Measurements from ENCODE around the gene PLCD4.

The PLCD4 gene

GRCh38 chr2:218659258-218659987 is 51.7 kb downstream of the PLCD4 start, which contains the start of the genes BCS1L and ZNF142:
BCS1L (plus strand) TSS chr2:218659683; CDS start chr2:218660988, 1,305 bp downstream.
ZNF142 (minus strand) TSS chr2:218659623; CDS start chr2:218656429, 3,194 bp downstream.
- TF ChIP-seq, protein P1, sequence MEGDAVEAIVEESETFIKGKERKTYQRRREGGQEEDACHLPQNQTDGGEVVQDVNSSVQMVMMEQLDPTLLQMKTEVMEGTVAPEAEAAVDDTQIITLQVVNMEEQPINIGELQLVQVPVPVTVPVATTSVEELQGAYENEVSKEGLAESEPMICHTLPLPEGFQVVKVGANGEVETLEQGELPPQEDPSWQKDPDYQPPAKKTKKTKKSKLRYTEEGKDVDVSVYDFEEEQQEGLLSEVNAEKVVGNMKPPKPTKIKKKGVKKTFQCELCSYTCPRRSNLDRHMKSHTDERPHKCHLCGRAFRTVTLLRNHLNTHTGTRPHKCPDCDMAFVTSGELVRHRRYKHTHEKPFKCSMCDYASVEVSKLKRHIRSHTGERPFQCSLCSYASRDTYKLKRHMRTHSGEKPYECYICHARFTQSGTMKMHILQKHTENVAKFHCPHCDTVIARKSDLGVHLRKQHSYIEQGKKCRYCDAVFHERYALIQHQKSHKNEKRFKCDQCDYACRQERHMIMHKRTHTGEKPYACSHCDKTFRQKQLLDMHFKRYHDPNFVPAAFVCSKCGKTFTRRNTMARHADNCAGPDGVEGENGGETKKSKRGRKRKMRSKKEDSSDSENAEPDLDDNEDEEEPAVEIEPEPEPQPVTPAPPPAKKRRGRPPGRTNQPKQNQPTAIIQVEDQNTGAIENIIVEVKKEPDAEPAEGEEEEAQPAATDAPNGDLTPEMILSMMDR (IDR thresholded peaks at IDR 0.05; ENCODE audit: extremely low read depth, insufficient read depth, missing control alignments), result no peak
- in situ Hi-C loops (cut with MboI; ENCODE audit: low pct_unique_long_range_greater_than_20kb, low sequenced_read_pairs, unreplicated experiment), result loop anchor here (25.0 kb wide), 1 partner anchor 372 kb away; the partner anchor contains the start of gene TMBIM1

GRCh38 chr2:218659988-218660358 is 52.3 kb downstream of the PLCD4 start:
- peak; percentile 30 for DNase-seq (ENCODE audit: low spot score)
- TF ChIP-seq, protein P1 (IDR thresholded peaks at IDR 0.05; ENCODE audit: extremely low read depth, insufficient read depth, missing control alignments), result no peak
- in situ Hi-C loops (cut with MboI; ENCODE audit: low pct_unique_long_range_greater_than_20kb, low sequenced_read_pairs, unreplicated experiment), result loop anchor here (25.0 kb wide), 1 partner anchor 373 kb away; the partner anchor contains the start of gene TMBIM1

More at GRCh38 chr2:218659258-218659987, 51.7 kb downstream of the PLCD4 start, which contains the start of the genes BCS1L and ZNF142:
- peak; percentile 93 for DNase-seq (ENCODE audit: low spot score)

DNA sequence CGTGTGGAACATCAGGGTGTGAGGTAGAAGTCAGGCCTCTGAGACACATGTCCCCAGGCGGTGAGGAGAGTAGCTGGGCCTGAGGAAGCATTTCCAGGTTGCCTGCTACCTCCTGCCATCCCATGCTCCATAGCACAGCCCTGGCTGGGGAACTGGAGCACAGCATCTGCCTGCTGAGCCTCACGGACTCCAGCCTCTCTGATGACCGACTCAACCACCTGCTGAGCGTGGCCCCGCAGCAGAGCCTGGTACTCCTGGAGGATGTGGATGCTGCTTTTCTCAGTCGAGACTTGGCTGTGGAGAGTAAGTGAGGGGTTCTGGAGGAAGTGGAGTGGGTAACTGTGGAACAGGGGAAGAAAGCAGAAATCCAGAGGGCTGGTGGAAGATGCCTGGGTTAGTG is 54.7 kb downstream of the PLCD4 start:
- TF ChIP-seq, protein P1 (IDR thresholded peaks at IDR 0.05; ENCODE audit: extremely low read depth, insufficient read depth, missing control alignments), result no peak
- no peak for DNase-seq (ENCODE audit: low spot score)
- in situ Hi-C loops (cut with MboI; ENCODE audit: low pct_unique_long_range_greater_than_20kb, low sequenced_read_pairs, unreplicated experiment), result loop anchor here (25.0 kb wide), 1 partner anchor 375 kb away; the partner anchor contains the start of gene TMBIM1

- DNase-seq (ENCODE audit: low spot score), result no peak
- in situ Hi-C loops (cut with MboI; ENCODE audit: low pct_unique_long_range_greater_than_20kb, low sequenced_read_pairs, unreplicated experiment), result loop anchor here (25.0 kb wide), 1 partner anchor 376 kb away; the partner anchor contains the start of gene TMBIM1
- TF ChIP-seq, protein P1 (IDR thresholded peaks at IDR 0.05; ENCODE audit: extremely low read depth, insufficient read depth, missing control alignments), result no peak
Observed at GRCh38 chr2:218662827-218663226, 55.1 kb downstream of the PLCD4 start.

GRCh38 chr2:218663901-218664300 is 56.2 kb downstream of the PLCD4 start:
- TF ChIP-seq, protein P1 (IDR thresholded peaks at IDR 0.05; ENCODE audit: extremely low read depth, insufficient read depth, missing control alignments), result no peak
- in situ Hi-C loops (cut with MboI; ENCODE audit: low pct_unique_long_range_greater_than_20kb, low sequenced_read_pairs, unreplicated experiment), result loop anchor here (25.0 kb wide), 1 partner anchor 377 kb away; the partner anchor contains the start of gene TMBIM1
- DNase-seq (ENCODE audit: low spot score), result no peak

DNA sequence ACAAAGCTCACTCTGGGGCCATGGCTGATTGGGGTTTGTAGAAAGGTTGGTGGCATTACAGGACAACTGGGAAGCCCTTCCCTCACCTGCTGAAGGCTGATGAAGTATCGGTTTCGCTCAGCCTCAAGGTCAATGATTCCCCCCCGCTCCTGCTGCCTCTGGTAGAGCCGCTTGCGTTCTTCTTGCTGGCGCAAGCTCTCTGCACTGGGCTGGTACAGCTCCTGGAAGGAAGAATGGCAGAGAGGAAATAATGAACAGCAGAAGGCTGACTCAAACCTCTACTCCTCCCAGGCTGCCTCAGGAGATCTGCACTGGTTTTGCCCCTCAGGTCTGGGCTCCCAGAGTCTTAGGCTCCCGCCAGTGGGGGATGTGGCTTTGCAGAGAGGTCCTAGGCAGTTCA is 57.0 kb downstream of the PLCD4 start:
- no peak for DNase-seq (ENCODE audit: low spot score)
- in situ Hi-C loops (cut with MboI; ENCODE audit: low pct_unique_long_range_greater_than_20kb, low sequenced_read_pairs, unreplicated experiment), result loop anchor here (25.0 kb wide), 1 partner anchor 377 kb away; the partner anchor contains the start of gene TMBIM1
- TF ChIP-seq, protein P1 (IDR thresholded peaks at IDR 0.05; ENCODE audit: extremely low read depth, insufficient read depth, missing control alignments), result no peak

Measured in GM13977 (cell line).